ENCODE data around the gene ADAMTSL5.

DNA sequence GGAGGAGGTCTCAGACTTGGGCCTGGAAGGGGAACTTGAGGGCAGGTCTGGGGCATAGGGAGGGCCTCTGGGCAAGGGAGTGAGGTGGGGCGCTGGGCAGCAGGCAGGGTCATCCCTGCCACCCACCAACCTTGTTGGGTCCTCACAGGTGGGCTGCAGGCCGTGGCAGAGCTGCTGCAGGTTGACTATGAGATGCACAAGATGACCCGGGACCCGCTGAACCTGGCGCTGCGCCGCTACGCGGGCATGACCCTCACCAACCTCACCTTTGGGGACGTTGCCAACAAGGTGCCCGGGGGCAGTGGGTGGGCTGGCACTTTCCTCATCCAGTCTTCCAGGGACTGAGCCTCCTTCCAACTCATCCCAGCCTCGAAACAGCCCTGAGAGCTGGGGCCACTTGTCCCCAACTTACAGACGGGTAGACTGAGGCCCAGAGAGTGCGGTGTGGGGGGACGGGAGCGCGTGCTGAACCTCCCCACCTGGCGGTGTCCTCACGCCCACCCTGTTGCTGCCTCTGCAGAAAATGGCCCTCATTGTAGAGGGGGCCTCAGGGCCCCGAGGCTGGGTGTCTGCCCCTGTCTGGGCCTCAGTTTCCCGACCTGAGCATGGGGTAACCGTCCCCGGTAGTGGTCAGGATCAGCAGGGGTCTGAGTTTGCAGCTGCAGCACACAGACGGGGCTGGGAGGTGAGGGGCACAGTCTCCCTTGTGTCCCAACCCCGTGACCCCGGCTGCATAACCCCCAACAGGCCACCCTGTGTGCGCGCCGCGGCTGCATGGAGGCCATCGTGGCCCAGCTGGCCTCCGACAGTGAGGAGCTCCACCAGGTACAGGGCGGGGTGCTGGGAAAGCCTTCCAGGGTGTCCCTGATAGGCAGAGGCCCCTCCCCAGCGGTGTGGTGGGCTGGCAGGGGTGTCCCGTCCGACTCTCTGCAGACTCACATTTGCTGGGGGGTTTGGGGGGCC is 52.5 kb downstream of the ADAMTSL5 start:
- TF ChIP-seq, protein P1, sequence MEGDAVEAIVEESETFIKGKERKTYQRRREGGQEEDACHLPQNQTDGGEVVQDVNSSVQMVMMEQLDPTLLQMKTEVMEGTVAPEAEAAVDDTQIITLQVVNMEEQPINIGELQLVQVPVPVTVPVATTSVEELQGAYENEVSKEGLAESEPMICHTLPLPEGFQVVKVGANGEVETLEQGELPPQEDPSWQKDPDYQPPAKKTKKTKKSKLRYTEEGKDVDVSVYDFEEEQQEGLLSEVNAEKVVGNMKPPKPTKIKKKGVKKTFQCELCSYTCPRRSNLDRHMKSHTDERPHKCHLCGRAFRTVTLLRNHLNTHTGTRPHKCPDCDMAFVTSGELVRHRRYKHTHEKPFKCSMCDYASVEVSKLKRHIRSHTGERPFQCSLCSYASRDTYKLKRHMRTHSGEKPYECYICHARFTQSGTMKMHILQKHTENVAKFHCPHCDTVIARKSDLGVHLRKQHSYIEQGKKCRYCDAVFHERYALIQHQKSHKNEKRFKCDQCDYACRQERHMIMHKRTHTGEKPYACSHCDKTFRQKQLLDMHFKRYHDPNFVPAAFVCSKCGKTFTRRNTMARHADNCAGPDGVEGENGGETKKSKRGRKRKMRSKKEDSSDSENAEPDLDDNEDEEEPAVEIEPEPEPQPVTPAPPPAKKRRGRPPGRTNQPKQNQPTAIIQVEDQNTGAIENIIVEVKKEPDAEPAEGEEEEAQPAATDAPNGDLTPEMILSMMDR (conservative IDR thresholded peaks at IDR 0.05; ENCODE audit: low read length) = no peak
- no peak for TF ChIP-seq EZH2phosphoT487 (IDR thresholded peaks at IDR 0.05; ENCODE audit: borderline replicate concordance)
